WTC11 (cell line): Measurements from ENCODE around the gene GLIPR2.

Source experiments
- KAT7 ChIP-seq: sonication (generic); formaldehyde crosslinking; IDR thresholded peaks from 2 replicates; pipeline ENCODE4 v1.8.1; 2023; ENCODE audit warnings: missing genetic modification reagents, mild to moderate bottlenecking, borderline replicate concordance
- SOX15 ChIP-seq: fragments of 250-450 bp; sonication (Bioruptor Pico); IDR thresholded peaks from 2 replicates; pipeline ENCODE4 v1.9.0; 2021; ENCODE audit warnings: mild to moderate bottlenecking
- TF ChIP-seq, protein P1 (sequence below): sonication (generic); formaldehyde crosslinking; IDR thresholded peaks from 2 replicates; pipeline ENCODE4 v1.8.0; 2022; ENCODE audit warnings: missing genetic modification reagents
- TF ChIP-seq, protein P2 (sequence below): fragments of 200-600 bp; IDR thresholded peaks from 2 replicates; pipeline ENCODE4 v1.8.0; 2022; ENCODE audit warnings: antibody characterized with exemption
- TF ChIP-seq, protein P3 (sequence below): sonication (generic); formaldehyde crosslinking; IDR thresholded peaks from 2 replicates; pipeline ENCODE4 v1.8.1; 2022; ENCODE audit warnings: mild to moderate bottlenecking, missing genetic modification reagents, moderate library complexity, borderline replicate concordance
- TF ChIP-seq, protein P4 (sequence below): sonication (generic); formaldehyde crosslinking; IDR thresholded peaks from 2 replicates; pipeline ENCODE4 v1.8.0; 2022; ENCODE audit warnings: mild to moderate bottlenecking, missing genetic modification reagents
- TF ChIP-seq, protein P5 (sequence below): fragments of 250-450 bp; sonication (Bioruptor Pico); IDR thresholded peaks from 2 replicates; pipeline ENCODE4 v2.1.2; 2022; ENCODE audit warnings: mild to moderate bottlenecking, moderate library complexity

DNA sequence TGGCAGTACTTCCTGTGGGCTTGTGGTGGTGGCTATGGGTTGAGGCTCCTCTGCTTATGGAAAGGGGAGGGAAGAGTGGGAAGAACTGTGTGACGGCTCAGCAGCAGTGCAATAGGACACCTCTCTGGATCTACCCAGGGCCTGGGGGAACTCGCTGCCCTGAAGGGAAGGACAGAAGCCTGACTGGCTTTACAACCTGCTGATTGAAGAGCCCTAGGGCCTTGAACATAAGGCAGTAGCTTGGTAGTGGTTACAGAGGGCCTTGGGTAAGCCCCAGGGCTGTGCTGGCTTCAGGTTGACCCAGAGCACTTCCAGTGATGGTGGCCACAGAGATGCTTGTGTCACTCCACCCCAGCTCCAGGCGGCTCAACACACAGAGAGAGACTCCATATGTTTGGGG is 38.2 kb downstream of the GLIPR2 start:
- TF ChIP-seq, protein P1, sequence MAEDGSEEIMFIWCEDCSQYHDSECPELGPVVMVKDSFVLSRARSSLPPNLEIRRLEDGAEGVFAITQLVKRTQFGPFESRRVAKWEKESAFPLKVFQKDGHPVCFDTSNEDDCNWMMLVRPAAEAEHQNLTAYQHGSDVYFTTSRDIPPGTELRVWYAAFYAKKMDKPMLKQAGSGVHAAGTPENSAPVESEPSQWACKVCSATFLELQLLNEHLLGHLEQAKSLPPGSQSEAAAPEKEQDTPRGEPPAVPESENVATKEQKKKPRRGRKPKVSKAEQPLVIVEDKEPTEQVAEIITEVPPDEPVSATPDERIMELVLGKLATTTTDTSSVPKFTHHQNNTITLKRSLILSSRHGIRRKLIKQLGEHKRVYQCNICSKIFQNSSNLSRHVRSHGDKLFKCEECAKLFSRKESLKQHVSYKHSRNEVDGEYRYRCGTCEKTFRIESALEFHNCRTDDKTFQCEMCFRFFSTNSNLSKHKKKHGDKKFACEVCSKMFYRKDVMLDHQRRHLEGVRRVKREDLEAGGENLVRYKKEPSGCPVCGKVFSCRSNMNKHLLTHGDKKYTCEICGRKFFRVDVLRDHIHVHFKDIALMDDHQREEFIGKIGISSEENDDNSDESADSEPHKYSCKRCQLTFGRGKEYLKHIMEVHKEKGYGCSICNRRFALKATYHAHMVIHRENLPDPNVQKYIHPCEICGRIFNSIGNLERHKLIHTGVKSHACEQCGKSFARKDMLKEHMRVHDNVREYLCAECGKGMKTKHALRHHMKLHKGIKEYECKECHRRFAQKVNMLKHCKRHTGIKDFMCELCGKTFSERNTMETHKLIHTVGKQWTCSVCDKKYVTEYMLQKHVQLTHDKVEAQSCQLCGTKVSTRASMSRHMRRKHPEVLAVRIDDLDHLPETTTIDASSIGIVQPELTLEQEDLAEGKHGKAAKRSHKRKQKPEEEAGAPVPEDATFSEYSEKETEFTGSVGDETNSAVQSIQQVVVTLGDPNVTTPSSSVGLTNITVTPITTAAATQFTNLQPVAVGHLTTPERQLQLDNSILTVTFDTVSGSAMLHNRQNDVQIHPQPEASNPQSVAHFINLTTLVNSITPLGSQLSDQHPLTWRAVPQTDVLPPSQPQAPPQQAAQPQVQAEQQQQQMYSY, result no peak
- TF ChIP-seq, protein P2, sequence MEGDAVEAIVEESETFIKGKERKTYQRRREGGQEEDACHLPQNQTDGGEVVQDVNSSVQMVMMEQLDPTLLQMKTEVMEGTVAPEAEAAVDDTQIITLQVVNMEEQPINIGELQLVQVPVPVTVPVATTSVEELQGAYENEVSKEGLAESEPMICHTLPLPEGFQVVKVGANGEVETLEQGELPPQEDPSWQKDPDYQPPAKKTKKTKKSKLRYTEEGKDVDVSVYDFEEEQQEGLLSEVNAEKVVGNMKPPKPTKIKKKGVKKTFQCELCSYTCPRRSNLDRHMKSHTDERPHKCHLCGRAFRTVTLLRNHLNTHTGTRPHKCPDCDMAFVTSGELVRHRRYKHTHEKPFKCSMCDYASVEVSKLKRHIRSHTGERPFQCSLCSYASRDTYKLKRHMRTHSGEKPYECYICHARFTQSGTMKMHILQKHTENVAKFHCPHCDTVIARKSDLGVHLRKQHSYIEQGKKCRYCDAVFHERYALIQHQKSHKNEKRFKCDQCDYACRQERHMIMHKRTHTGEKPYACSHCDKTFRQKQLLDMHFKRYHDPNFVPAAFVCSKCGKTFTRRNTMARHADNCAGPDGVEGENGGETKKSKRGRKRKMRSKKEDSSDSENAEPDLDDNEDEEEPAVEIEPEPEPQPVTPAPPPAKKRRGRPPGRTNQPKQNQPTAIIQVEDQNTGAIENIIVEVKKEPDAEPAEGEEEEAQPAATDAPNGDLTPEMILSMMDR, result no peak
- TF ChIP-seq, protein P3, sequence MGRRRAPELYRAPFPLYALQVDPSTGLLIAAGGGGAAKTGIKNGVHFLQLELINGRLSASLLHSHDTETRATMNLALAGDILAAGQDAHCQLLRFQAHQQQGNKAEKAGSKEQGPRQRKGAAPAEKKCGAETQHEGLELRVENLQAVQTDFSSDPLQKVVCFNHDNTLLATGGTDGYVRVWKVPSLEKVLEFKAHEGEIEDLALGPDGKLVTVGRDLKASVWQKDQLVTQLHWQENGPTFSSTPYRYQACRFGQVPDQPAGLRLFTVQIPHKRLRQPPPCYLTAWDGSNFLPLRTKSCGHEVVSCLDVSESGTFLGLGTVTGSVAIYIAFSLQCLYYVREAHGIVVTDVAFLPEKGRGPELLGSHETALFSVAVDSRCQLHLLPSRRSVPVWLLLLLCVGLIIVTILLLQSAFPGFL (CRISPR knock-in tag), result no peak
- TF ChIP-seq, protein P4, sequence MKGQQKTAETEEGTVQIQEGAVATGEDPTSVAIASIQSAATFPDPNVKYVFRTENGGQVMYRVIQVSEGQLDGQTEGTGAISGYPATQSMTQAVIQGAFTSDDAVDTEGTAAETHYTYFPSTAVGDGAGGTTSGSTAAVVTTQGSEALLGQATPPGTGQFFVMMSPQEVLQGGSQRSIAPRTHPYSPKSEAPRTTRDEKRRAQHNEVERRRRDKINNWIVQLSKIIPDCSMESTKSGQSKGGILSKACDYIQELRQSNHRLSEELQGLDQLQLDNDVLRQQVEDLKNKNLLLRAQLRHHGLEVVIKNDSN, result no peak
- TF ChIP-seq KAT7 (CRISPR knock-in tag), result no peak
- TF ChIP-seq SOX15 (CRISPR knock-in tag), result no peak
- TF ChIP-seq, protein P5, sequence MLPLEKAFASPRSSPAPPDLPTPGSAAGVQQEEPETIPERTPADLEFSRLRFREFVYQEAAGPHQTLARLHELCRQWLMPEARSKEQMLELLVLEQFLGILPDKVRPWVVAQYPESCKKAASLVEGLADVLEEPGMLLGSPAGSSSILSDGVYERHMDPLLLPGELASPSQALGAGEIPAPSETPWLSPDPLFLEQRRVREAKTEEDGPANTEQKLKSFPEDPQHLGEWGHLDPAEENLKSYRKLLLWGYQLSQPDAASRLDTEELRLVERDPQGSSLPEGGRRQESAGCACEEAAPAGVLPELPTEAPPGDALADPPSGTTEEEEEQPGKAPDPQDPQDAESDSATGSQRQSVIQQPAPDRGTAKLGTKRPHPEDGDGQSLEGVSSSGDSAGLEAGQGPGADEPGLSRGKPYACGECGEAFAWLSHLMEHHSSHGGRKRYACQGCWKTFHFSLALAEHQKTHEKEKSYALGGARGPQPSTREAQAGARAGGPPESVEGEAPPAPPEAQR (CRISPR knock-in tag), result no peak
